ENCODE data around the gene EZH1.

GRCh38 chr17:42690596-42690995 lies 54.2 kb downstream of the EZH1 start:
- TF ChIP-seq POLR2A (IDR thresholded peaks at IDR 0.05; ENCODE audit: low read length) (no peak), GATA1 (IDR thresholded peaks at IDR 0.05; ENCODE audit: low read depth, low read length) (no peak)

Data from erythroblast (primary cell).